A549 (cell line): ENCODE results near the gene ZNF385B.

Experiments
- CBX2 ChIP-seq: fragments of 200-600 bp; sonication (generic); IDR thresholded peaks from 2 replicates; pipeline ENCODE4 v1.6.1; 2016; ENCODE audit warnings: low read depth, mild to moderate bottlenecking, borderline replicate concordance
- CTCF ChIP-seq: fragments of >200 bp; sonication (Bioruptor Twin); formaldehyde crosslinking; IDR thresholded peaks from 3 replicates; pipeline ENCODE4 v1.5.1; 2016
- EHF ChIP-seq: fragments of 250-450 bp; sonication (Bioruptor Pico); IDR thresholded peaks from 2 replicates; pipeline ENCODE4 v1.5.0; 2020; ENCODE audit warnings: mild to moderate bottlenecking
- EP300 ChIP-seq, 2 experiments: fragments of >200 bp; sonication (Bioruptor Twin); formaldehyde crosslinking; IDR thresholded peaks; 2 replicates in 1 of 2; 3 replicates in 1 of 2; pipeline ENCODE4 v1.6.1; 2016 to 2017
- ESRRA ChIP-seq: fragments of 150-350 bp; IDR thresholded peaks from 2 replicates; pipeline ENCODE4 v1.6.1; 2014; ENCODE audit warnings: mild to moderate bottlenecking, low read length, borderline replicate concordance
- MAX ChIP-seq: IDR thresholded peaks from 2 replicates; pipeline ENCODE4 v1.6.1; 2012
- MAZ ChIP-seq: fragments of 150-350 bp; IDR thresholded peaks from 2 replicates; pipeline ENCODE4 v1.6.1; 2014; ENCODE audit warnings: antibody characterized with exemption, low read depth, low read length, borderline replicate concordance
- PBX3 ChIP-seq: IDR thresholded peaks from 2 replicates; pipeline ENCODE4 v1.6.1; 2012
- POLR2A ChIP-seq: IDR thresholded peaks from 2 replicates; pipeline ENCODE4 v1.6.1; 2012; ENCODE audit warnings: mild to moderate bottlenecking, low read length
- RCOR1 ChIP-seq: fragments of 150-350 bp; IDR thresholded peaks from 2 replicates; pipeline ENCODE4 v1.6.1; 2014; ENCODE audit warnings: antibody characterized with exemption, low read length, low read depth
- REST ChIP-seq: fragments of 200-600 bp; sonication (generic); IDR thresholded peaks from 2 replicates; pipeline ENCODE4 v1.6.1; 2016; ENCODE audit warnings: antibody characterized with exemption, mild to moderate bottlenecking, moderate library complexity
- SMC3 ChIP-seq: fragments of >200 bp; sonication (Bioruptor Twin); formaldehyde crosslinking; IDR thresholded peaks from 3 replicates; pipeline ENCODE4 v1.6.1; 2018; ENCODE audit warnings: inconsistent platforms
- SREBF2 ChIP-seq: fragments of 450-650 bp; IDR thresholded peaks from 2 replicates; pipeline ENCODE4 v1.6.1; 2014; ENCODE audit warnings: mild to moderate bottlenecking, moderate library complexity

GRCh38 chr2:179446476-179447141, 414.8 kb downstream of the ZNF385B start:
- TF ChIP-seq POLR2A (no peak), REST (no peak), MAZ (no peak), CTCF (no peak), ESRRA (no peak), MAX (no peak), SREBF2 (no peak), EHF (CRISPR knock-in tag) (no peak), EP300 (IDR thresholded peaks at IDR 0.05) (no peak), PBX3 (no peak), SMC3 (no peak), RCOR1 (no peak), CBX2 (no peak)
